Fibroblast of mammary gland (primary cell): ENCODE measurements around the gene CDH22.
A peak's percentile ranks its signal among the peaks of the same experiment; 100 is the strongest.

ENCODE experiments used
- DNase-seq: peaks from one replicate; pipeline ENCODE4 v3.0.0-alpha.2; 2010; ENCODE audit warnings: low read depth
- H3K4me3 ChIP-seq: 2 replicates; pipeline ENCODE4 v1.5.1; 2011; ENCODE audit warnings: low read depth, mild to moderate bottlenecking, low read length, moderate library complexity; ENCODE audit not compliant: control insufficient read depth
- TF ChIP-seq, protein P1 (sequence below): conservative IDR thresholded peaks from 2 replicates; pipeline ENCODE4 v1.5.1; 2011; ENCODE audit warnings: low read depth, low read length, inconsistent platforms; ENCODE audit not compliant: control insufficient read depth, insufficient read depth

The CDH22 gene

GRCh38 chr20:46330072-46330763 is 21.9 kb upstream of the CDH22 start:
- no peak for DNase-seq
- TF ChIP-seq, protein P1, sequence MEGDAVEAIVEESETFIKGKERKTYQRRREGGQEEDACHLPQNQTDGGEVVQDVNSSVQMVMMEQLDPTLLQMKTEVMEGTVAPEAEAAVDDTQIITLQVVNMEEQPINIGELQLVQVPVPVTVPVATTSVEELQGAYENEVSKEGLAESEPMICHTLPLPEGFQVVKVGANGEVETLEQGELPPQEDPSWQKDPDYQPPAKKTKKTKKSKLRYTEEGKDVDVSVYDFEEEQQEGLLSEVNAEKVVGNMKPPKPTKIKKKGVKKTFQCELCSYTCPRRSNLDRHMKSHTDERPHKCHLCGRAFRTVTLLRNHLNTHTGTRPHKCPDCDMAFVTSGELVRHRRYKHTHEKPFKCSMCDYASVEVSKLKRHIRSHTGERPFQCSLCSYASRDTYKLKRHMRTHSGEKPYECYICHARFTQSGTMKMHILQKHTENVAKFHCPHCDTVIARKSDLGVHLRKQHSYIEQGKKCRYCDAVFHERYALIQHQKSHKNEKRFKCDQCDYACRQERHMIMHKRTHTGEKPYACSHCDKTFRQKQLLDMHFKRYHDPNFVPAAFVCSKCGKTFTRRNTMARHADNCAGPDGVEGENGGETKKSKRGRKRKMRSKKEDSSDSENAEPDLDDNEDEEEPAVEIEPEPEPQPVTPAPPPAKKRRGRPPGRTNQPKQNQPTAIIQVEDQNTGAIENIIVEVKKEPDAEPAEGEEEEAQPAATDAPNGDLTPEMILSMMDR = no peak
- no peak overlapping the region for H3K4me3 ChIP-seq

- TF ChIP-seq, protein P1 = no peak
- no peak for DNase-seq
- H3K4me3 ChIP-seq = no peak overlapping the region
Measured at GRCh38 chr20:46328200-46328882, 20.0 kb upstream of the CDH22 start.

GRCh38 chr20:46327557-46327956 is 19.3 kb upstream of the CDH22 start:
- no peak overlapping the region for H3K4me3 ChIP-seq
- TF ChIP-seq, protein P1 = no peak
- no peak for DNase-seq

DNA sequence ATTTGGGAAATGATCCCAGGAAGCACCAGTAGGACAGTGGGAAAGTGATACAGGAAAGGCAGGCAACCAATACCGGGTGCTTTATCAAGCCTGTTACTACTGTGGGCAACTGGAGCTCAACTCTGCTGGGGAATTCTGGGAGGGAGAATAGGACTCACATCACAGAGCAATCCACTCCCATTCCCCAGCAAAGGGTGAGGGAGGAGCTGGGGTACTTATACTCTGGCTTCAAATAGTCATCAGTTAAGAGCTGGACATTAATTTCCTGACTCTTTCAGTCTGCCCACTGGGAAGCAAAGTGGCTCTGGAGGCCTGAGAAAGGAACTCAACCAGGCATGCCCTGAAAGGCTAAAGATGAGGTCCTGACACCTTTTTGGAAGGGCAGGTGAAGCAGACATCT is 17.5 kb upstream of the CDH22 start:
- no peak for DNase-seq
- TF ChIP-seq, protein P1 = no peak
- no peak overlapping the region for H3K4me3 ChIP-seq

DNA sequence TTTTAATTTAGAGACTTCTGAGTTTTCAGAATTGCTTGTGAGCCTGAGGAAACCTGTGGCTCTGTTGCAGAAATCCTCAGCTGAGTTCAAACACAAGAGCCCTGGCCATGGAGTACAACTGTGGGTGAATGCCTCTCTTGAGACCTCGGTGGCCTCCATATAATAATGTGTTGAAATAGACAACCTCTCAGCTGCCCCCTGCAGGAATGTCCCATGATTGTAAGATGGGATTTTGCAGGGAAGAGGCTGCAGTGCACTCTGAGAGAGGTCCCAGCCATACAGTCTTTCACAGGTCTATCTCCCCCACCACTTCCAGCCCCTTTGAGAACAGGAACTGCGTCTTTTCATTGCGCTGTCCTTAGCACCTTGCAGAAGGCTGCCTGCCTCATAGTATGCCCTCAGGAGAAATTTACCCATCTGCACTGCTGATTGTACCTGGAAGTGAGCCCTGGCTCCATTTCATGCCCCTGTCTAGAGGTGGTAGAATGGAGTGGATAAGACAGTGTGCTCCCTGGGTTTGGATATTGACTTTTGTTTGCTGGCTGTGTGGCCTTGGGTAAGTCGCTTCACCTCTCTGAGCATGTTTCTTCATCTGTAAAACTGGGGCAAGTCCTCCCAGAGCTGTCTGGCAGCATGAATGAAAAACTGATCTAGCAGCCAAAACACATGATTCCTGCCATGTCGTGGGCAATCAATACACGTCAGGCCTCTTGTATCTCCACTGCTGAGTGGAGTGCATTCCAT is 16.8 kb upstream of the CDH22 start:
- TF ChIP-seq, protein P1 = peak; percentile 49
- H3K4me3 ChIP-seq = no peak overlapping the region
- peak; percentile 34 for DNase-seq

DNA sequence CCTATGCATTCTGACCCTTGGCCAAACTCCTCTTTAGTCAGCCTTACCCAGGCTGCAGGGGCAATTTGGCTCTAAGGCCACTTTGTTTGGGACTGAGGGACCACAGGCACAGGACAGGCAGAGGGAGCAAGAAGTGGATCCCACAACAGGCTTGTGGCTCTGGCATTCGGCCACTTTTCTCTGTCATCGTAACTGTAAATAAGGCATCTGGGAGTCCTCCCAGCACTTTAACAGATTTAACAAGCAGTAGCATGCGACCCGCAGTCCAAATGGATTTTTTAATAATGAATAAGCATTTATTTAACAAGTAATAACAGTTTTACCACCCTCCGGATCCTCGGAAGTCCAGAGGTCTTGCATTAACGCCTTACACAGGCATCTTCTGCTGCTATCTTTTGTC is 16.1 kb upstream of the CDH22 start:
- TF ChIP-seq, protein P1 = no peak
- no peak overlapping the region for H3K4me3 ChIP-seq
- peak; percentile 6 for DNase-seq
